Glutamatergic neuron (in vitro differentiated cells): ENCODE results near the gene SMCO1. TPM values are rescaled to one million over a fixed set of nuclear protein-coding genes. Genes with fewer than 3 reads are reported as not detected.
A peak's percentile ranks its signal among the peaks of the same experiment; 100 is the strongest.

ENCODE experiments used
- DNase-seq: peaks from one replicate; pipeline ENCODE4 v3.0.0; 2022
- H3K27ac Mint-ChIP-seq: one replicate; pipeline ENCODE4 v1.8.0; 2020; ENCODE audit warnings: mild to moderate bottlenecking, mixed read lengths, inconsistent platforms; ENCODE audit not compliant: unreplicated experiment
- H3K27me3 Mint-ChIP-seq: one replicate; pipeline ENCODE4 v1.8.0; 2020; ENCODE audit warnings: mild to moderate bottlenecking, moderate library complexity, mixed read lengths, inconsistent platforms; ENCODE audit not compliant: unreplicated experiment
- H3K36me3 Mint-ChIP-seq: one replicate; pipeline ENCODE4 v1.8.0; 2020; ENCODE audit warnings: mild to moderate bottlenecking, mixed read lengths, inconsistent platforms; ENCODE audit not compliant: unreplicated experiment
- H3K4me1 Mint-ChIP-seq: one replicate; pipeline ENCODE4 v1.8.0; 2020; ENCODE audit warnings: mild to moderate bottlenecking, low read depth, mixed read lengths, inconsistent platforms; ENCODE audit not compliant: unreplicated experiment
- H3K4me3 Mint-ChIP-seq: one replicate; pipeline ENCODE4 v1.8.0; 2020; ENCODE audit warnings: mild to moderate bottlenecking, mixed read lengths, inconsistent platforms; ENCODE audit not compliant: unreplicated experiment
- H3K9me3 Mint-ChIP-seq: one replicate; pipeline ENCODE4 v1.8.0; 2020; ENCODE audit warnings: mild to moderate bottlenecking, moderate library complexity, mixed read lengths, inconsistent platforms; ENCODE audit not compliant: unreplicated experiment
- CTCF ChIP-seq: fragments of 200-600 bp; sonication (generic); IDR thresholded peaks from one replicate; pipeline ENCODE4 v1.5.0; 2021; ENCODE audit not compliant: partially characterized antibody, unreplicated experiment
- total RNA-seq: library from RNA; stranded (reverse); fragmentation: NEBNext Ultra II Directional; extraction: Animal tissue kit (Norgen Biotek cat#: 25700); gene quantifications from one replicate; pipeline ENCODE4 v1.2.1, GENCODE V29; 2021; ENCODE audit not compliant: unreplicated experiment

Gene SMCO1
- total RNA-seq, 1 donor from 2014 or later = not detected

- Mint-ChIP-seq H3K4me3 (no peak overlapping the region), H3K27ac (no peak overlapping the region), H3K27me3 (no peaks in the 10 kb centered on the region), H3K36me3 (no peaks in the 10 kb centered on the region), H3K4me1 (peaks cover 13% of the 10 kb centered on the region), H3K9me3 (no peaks in the 10 kb centered on the region)
- no peak for TF ChIP-seq CTCF
- no peak for DNase-seq
These were observed 21.9 kb downstream of the SMCO1 start for GRCh38 chr3:196493292-196493691.

GRCh38 chr3:196492080-196492479 is 23.1 kb downstream of the SMCO1 start:
- Mint-ChIP-seq H3K27me3 (no peaks in the 10 kb centered on the region), H3K27ac (peak overlapping the region; percentile 53), H3K9me3 (no peaks in the 10 kb centered on the region), H3K4me3 (no peak overlapping the region), H3K4me1 (peaks cover 13% of the 10 kb centered on the region), H3K36me3 (peaks cover 5% of the 10 kb centered on the region)
- DNase-seq = no peak
- TF ChIP-seq CTCF = no peak

GRCh38 chr3:196489747-196490146 is 25.4 kb downstream of the SMCO1 start:
- Mint-ChIP-seq H3K27me3 (no peaks in the 10 kb centered on the region), H3K36me3 (peaks cover 5% of the 10 kb centered on the region), H3K4me1 (peaks cover 15% of the 10 kb centered on the region), H3K27ac (peak overlapping the region; percentile 89), H3K4me3 (no peak overlapping the region), H3K9me3 (no peaks in the 10 kb centered on the region)
- DNase-seq = no peak
- TF ChIP-seq CTCF = no peak

- peak; percentile 23 for DNase-seq
- peaks cover 5% of the 10 kb centered on the region for H3K36me3 Mint-ChIP-seq
- no peaks in the 10 kb centered on the region for H3K27me3 Mint-ChIP-seq
- no peak overlapping the region for H3K27ac Mint-ChIP-seq
- H3K4me1 Mint-ChIP-seq = peaks cover 15% of the 10 kb centered on the region
- no peak for TF ChIP-seq CTCF
- no peak overlapping the region for H3K4me3 Mint-ChIP-seq
- no peaks in the 10 kb centered on the region for H3K9me3 Mint-ChIP-seq
These were observed 28.9 kb downstream of the SMCO1 start for GRCh38 chr3:196486263-196486662.

GRCh38 chr3:196477678-196478077 is 37.5 kb downstream of the SMCO1 start:
- Mint-ChIP-seq H3K4me1 (no peaks in the 10 kb centered on the region), H3K36me3 (no peaks in the 10 kb centered on the region), H3K9me3 (no peaks in the 10 kb centered on the region), H3K27ac (no peak overlapping the region), H3K27me3 (no peaks in the 10 kb centered on the region), H3K4me3 (no peak overlapping the region)
- no peak for DNase-seq
- TF ChIP-seq CTCF = no peak
